GM12892 (cell line): Measurements from ENCODE around the gene MGST2.

Experiments
- DNase-seq: peaks from one replicate; pipeline ENCODE4 v3.0.0; 2011; ENCODE audit not compliant: insufficient read length
- FAIRE-seq: peaks from 2 replicates; lab custom pipeline; 2011; peaks lifted over from hg19 to GRCh38; lab: Jason Lieb, UNC
- POLR2A ChIP-seq: IDR thresholded peaks from 2 replicates; pipeline ENCODE4 v1.6.1; 2011; ENCODE audit warnings: low read depth, low read length, control low read depth
- POLR2AphosphoS5 ChIP-seq: IDR thresholded peaks from 2 replicates; pipeline ENCODE4 v1.6.1; 2011; ENCODE audit warnings: low read depth, low read length, control low read depth
- TAF1 ChIP-seq: IDR thresholded peaks from 2 replicates; pipeline ENCODE4 v1.6.1; 2011; ENCODE audit warnings: low read depth, mild to moderate bottlenecking, control low read depth, low read length, borderline replicate concordance

MGST2 gene

GRCh38 chr4:139675651-139676050 lies 10.0 kb downstream of the MGST2 start:
- no peak for FAIRE-seq
- DNase-seq = no peak
- TF ChIP-seq TAF1 (no peak), POLR2AphosphoS5 (no peak), POLR2A (no peak)

DNA sequence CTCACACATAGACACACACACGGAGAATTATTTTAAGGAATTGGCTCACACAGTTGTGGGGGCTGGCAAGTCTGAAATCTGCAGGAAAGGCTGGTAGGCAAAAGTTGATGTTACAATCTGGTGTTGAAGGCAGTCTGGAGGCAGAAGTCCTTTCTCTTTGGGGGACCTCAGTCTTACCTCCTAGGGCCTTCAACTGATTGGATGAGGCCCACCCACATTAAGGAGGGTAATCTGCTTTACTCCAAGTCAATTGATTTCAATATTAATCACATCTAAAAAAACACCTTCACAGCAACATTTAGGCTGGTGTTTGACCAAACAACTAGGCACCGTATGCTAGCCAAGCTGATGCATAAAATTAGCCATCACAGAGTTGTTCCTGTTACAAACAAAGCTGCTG lies 10.7 kb downstream of the MGST2 start:
- FAIRE-seq (no peak), DNase-seq (no peak)
- TF ChIP-seq POLR2AphosphoS5 = no peak
- no peak for TF ChIP-seq TAF1
- no peak for TF ChIP-seq POLR2A

GRCh38 chr4:139676913-139677585 lies 11.4 kb downstream of the MGST2 start:
- DNase-seq (no peak), FAIRE-seq (no peak)

DNA sequence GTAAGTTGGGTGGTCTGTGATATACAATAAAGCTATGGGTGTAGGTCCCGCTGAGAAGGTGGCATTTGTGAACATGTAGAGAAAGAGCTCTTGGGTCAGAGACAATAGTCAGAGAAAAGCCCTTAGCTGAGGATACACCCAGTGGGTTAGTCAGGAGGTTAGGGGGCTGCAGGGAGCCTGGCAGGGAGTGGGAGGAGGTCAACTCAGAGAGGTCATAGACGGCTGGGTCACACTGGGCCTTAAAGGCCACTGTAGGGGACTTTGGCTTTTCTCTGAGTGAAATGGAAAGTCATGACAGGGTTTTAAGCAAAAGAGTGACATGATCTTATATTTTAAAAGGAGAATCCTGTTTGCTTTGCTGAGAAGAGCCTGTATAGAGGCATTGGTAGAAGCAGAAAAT lies 16.7 kb downstream of the MGST2 start:
- no peak for TF ChIP-seq POLR2A
- TF ChIP-seq TAF1 = no peak
- TF ChIP-seq POLR2AphosphoS5 = no peak
- no peak for FAIRE-seq
- no peak for DNase-seq

More at GRCh38 chr4:139676913-139677585, 11.4 kb downstream of the MGST2 start:
- TF ChIP-seq POLR2AphosphoS5 (no peak), TAF1 (no peak), POLR2A (no peak)

GRCh38 chr4:139682741-139683151 lies 17.1 kb downstream of the MGST2 start:
- TF ChIP-seq TAF1 (no peak), POLR2A (no peak), POLR2AphosphoS5 (no peak)
- FAIRE-seq (no peak), DNase-seq (no peak)

DNA sequence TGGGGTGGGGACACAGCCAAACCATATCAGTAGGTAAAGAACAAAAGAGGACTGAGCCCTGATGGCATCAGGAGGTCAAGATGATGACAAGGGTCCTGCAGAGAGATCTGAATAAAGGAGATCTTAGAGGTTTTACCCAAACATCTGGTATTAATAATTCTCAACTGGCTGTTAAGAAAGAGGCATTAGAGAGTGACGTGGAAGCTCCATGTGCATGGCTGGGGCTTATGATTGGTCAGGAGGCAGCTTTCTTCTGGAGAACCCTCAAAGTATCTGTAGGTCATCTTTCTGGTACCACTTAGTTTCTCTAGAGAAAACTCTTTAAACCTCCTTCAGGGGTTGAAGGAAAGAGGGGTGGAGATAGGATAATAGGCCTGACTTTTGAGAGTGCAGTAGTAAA lies 18.7 kb downstream of the MGST2 start:
- FAIRE-seq = no peak
- no peak for TF ChIP-seq POLR2AphosphoS5
- no peak for TF ChIP-seq POLR2A
- TF ChIP-seq TAF1 = no peak

DNA sequence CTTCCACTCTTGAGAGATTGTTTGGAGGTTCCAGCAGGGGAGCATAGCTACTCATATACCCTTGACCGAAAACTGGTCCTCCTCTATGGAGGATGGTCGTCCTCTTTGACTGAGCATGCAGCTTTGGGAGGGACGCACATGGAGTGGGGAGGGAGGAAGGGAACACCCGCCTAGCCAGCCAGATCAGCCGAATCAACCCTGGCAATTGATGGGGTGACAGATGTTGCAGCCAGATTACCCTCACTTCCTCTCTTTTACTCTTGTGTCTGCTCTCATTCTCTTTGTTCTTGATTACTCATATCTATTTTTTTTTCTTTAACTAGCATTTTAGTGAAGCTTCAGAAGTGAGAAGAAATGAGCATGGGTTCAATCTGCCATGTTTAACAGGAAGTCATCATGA lies 19.6 kb downstream of the MGST2 start:
- DNase-seq (no peak), FAIRE-seq (no peak)
- TF ChIP-seq TAF1 = no peak
- no peak for TF ChIP-seq POLR2AphosphoS5
- TF ChIP-seq POLR2A = no peak

More for the DNA sequence above, 18.7 kb downstream of the MGST2 start:
- no peak for DNase-seq

- FAIRE-seq = no peak
- DNase-seq = no peak
- TF ChIP-seq POLR2A = no peak
- TF ChIP-seq TAF1 = no peak
- no peak for TF ChIP-seq POLR2AphosphoS5
These were observed 20.5 kb downstream of the MGST2 start for GRCh38 chr4:139686130-139686529.

- FAIRE-seq (no peak), DNase-seq (no peak)
- TF ChIP-seq POLR2AphosphoS5 (no peak), TAF1 (no peak), POLR2A (no peak)
These were observed 21.4 kb downstream of the MGST2 start for GRCh38 chr4:139686988-139687387.

DNA sequence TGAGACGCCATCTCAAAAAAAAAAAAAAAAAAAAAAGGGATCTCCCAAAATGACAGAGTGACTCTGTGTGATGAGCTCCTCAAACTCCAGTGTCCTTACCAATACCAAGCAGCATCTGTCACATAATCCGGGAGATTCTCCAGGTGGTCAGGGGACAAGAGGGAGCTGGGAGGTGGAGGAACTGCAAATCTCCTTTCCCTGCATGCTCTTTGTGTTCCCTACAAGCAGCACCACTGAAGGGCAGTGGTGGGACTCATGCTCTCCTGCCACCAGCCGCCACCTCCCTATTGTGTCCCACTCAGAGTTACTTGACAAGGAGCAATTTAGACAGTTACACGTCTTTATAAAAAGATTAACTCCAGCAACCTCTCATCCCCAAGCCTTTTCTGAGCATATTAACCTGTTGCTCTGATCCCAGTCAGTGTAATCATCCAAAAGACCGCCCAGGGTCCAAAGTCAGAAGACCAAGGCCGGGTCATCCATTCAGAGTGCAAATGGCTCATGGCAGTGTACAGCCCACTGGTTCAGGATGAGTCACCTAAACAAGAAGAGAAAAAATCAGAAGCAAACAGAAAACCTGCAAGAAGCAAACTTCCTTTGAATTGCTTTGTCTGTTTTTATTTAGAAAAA lies 23.6 kb downstream of the MGST2 start:
- no peak for DNase-seq
- TF ChIP-seq TAF1 = no peak
- TF ChIP-seq POLR2A = no peak
- no peak for TF ChIP-seq POLR2AphosphoS5
- FAIRE-seq = no peak

DNA sequence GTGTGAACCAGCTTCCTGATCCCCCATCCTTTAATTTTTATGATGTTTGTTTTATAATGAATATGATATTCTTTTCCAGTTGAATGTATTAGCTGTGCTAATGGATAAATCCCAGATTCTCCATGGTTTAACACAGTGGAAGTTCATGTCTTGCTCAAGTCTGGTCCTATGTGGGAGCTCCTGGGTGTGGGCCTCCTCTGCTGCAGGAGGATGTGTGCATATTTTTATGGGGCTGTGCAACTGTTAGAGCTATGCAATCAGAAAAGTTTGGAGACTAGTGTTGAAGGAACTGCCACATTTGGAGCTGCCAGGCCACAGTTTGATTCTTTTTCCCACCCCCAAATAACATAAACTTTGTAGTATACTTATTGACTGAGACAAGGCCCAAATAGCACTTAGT lies 24.8 kb downstream of the MGST2 start:
- DNase-seq = no peak
- TF ChIP-seq TAF1 = no peak
- no peak for TF ChIP-seq POLR2A
- no peak for TF ChIP-seq POLR2AphosphoS5
- FAIRE-seq = no peak

GRCh38 chr4:139692309-139693012 lies 26.8 kb downstream of the MGST2 start:
- TF ChIP-seq POLR2AphosphoS5 (no peak), POLR2A (no peak), TAF1 (no peak)
- FAIRE-seq (no peak), DNase-seq (no peak)
